Activated CD4-positive, alpha-beta T cell treated with anti-CD3 and anti-CD28 coated beads, Interleukin-2, amount 50 U/mL, for 24 hours (primary cell): Measurements from ENCODE around the gene CES4A.
"Not testable (repeated sequence)": the region's sequence is repeated elsewhere in the genome, so short reads cannot be mapped to it uniquely, and the experiment has no call there.

Source experiments
- DNase-seq, 2 donors: peaks; one replicate each; pipeline ENCODE4 v3.0.0-alpha.2; 2020; ENCODE audit warnings: low read depth in 1 of 2, low spot score in 1 of 2

The CES4A gene

DNA sequence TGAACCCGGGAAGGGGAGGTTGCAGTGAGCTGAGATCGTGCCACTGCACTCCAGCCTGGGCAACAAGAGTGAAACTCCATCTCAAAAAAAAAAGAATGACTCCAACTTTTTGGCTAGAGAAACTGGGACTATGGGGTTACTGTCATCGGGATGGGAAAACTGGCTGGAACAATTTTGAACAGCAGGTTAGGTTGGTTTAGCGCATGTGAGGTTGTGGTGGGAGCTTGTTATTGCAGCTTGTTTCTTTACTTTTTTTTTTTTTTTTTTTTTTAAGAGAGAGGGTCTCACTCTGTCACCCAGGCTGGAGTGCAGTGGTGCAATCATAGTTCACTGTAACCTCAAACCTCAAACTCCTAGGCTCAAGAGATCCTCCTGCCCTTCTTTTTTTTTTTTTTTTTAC is 53.1 kb downstream of the CES4A start:
- not testable (repeated sequence) for DNase-seq

DNA sequence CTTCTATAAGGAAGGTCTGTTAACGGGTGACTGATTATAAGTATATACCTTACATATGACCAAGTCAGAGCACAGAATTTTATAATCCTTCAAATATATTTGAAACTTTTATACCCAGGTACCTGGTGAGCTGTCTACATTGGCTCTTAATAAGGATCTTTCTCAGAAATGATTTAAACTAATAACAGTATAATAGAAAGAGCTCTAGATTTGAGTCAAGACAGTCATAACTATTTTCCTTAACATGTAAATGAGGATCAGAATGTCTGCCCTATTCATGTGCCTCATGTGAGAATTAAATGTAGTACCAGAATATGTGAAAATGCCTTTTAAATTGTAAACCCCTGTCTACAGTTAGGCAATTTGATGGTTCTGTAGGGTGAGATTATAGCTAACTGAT is 55.0 kb downstream of the CES4A start:
- no peak for DNase-seq

DNA sequence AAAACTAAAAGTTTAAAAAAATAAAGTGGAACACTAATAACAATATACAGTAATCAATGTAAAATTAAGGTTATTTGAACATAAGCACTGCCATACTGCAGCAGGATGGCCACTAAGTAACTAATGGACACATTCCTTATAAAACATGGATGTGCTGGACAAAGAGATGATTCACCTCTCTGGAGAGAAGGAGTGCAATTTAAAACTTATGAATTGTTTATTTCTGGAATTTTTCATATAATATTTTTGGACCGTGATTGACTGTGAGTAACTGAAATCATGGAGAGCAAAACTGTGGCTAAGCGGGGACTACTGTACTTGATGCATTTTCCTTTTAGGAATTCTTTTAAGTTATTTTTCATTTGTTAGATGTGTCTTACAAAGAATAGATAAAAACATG is 62.4 kb downstream of the CES4A start:
- DNase-seq = no peak

DNA sequence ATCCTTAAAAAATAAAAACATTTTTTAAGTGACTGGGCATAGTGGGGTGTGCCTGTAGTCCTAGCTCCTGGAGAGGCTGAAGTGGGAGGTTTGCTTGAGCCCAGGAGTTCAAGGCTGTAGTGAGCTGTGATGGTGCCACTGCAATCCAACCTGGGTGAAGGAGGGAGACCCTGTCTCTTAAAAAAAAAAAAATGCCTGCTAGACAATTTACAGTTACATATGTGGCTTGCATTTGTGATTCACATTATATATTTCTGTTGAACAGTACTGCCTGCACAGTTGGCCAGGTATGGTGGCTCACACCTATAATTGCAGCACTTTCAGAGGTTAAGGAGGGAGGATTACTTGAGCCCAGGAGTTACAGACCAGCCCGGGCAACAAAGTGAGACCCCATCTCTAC is 64.0 kb downstream of the CES4A start:
- no peak for DNase-seq

DNA sequence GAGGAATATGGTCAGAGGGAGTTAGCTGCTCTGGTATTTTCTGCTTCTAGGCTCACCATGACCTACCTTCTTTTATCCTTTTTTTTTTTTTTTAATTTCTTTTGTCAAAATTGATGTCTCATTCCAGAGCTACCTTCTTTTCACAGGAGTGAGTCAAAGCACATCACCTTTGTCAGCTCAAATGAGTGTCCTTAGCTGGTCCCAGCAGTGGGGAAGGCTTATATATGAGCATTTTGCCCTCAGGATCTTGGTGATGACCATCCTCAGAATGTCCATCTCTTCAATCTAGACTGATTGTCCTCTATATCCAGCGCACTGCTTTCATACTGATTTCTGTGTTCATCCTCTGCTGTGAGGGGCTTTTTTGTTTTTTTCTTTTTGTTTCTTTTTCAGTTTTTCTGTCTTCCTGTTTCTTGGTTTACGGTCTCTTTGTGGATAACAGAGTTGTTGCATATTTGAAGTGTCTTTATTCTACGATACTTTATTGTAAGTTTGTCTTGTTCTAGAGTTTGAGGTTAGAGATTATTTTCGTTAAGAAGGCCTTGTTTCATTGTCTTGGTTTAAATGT is 65.5 kb downstream of the CES4A start:
- no peak for DNase-seq

DNA sequence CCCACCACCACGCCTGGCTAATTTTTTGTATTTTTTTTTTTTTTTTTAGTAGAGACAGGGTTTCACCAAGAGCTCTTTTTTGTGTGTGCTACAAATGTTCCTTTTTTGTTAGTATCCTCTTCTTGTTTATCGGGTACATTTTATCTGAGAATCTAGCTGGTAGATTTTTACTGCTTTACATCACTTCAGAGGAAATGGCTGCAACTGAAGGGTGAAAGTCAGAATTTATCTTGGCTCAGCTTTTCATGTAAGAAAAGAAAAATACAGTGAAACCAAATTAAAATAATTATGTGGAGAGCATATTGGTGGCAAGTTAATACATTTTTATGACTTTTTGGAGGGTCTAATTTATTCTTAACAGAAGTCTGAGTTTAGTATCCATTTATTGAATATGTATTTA is 66.5 kb downstream of the CES4A start:
- no peak for DNase-seq

DNA sequence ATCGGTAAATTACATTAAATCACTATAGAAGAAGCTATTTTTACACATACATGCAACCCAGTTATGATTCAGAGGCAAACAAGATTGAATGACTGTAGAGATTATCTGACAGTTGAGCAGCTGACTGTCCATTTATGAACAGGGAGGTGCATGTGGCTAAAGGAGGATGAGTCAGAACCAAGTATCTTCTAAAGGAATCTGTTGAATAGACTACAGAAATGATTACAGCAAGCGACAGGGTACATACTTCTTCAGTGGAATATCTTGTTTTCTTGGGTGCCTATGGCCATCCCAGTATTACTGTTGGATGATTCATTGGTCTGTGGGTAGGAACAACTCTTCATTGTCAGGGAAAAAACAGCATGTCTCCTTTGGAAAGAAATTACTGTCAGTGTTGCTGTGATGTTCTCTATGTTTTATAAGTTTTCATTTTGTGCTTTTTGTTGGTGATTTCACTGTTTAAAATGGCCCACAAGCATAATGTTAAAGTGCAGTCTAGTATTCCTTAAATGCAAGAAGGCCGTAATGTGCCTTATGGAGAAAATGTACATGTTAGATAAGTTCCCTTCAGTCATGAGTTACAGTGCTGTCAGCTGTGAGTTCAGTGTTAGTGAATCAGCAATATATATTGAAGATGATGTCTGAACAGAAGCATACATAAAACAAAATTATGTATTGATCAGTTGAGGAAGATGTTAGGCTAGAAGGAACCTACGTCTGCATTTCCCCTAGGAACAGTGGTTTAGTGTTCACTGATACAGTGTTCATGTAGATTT is 67.5 kb downstream of the CES4A start:
- peak in 1 of 2 donors; percentile 6 for DNase-seq
